Activated naive CD8-positive, alpha-beta T cell (primary cell): ENCODE results near the gene LMF1.

Experiments used
- H3K27ac Mint-ChIP-seq: one replicate; pipeline ENCODE4 v1.8.0; 2021; ENCODE audit warnings: mixed read lengths
- H3K27me3 Mint-ChIP-seq: one replicate; pipeline ENCODE4 v1.8.0; 2021; ENCODE audit warnings: mixed read lengths
- H3K36me3 Mint-ChIP-seq: one replicate; pipeline ENCODE4 v1.8.0; 2021; ENCODE audit warnings: mixed read lengths
- H3K4me1 Mint-ChIP-seq: one replicate; pipeline ENCODE4 v1.8.0; 2021; ENCODE audit warnings: low read depth, mixed read lengths
- H3K4me3 Mint-ChIP-seq: one replicate; pipeline ENCODE4 v1.8.0; 2021; ENCODE audit warnings: mild to moderate bottlenecking, mixed read lengths
- H3K9me3 Mint-ChIP-seq: one replicate; pipeline ENCODE4 v1.8.0; 2021; ENCODE audit warnings: low read depth, mixed read lengths

The LMF1 gene

DNA sequence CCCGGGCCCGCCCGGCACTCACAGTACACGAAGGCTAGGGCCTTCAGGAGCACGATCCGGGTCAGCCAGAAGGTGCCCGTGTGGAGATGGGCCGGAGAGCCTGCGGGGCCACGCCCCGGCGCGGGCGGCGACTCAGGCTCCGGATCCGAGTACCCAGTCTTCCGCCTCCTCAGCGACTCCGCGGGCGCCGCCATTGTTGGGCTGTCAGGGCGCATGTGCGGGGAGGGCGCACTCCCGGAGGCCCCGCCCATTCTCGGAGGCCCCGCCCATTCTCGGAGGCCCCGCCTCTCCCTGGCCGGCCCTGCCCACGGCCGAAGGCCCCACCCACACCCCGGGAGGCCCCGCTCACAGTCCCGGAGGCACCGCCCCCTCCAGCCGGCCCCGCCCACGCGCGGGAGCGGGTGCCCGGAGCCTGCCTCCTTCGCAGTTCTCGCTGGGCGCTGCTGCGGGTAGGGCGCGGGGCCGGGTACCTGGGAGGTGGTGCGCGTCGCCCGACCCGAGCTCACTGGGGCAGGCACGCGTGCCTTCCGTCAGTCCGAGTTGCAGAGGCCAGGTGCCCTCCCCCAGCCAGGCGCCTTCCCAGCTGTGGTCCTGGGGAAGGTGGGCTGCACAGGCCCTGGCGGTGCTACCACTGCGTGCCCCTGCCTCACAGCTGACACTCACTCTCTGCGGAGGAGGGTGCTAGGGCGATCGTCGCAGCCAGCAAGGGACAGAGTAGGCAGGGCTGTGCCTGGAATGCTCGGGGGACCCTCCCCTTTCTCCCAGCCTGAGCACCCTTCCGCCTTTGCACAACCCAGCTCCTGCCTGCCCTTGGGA, at the start of gene LMF1:
LMF1 (minus strand) TSS at position 219 of the 816 bp plus-strand sequence; CDS start at position 215, 4 bp downstream.
- Mint-ChIP-seq H3K27me3 (no peaks in the 10 kb centered on the region), H3K9me3 (no peaks in the 10 kb centered on the region), H3K4me1 (peaks cover 19% of the 10 kb centered on the region), H3K36me3 (peaks cover 2% of the 10 kb centered on the region), H3K4me3 (peak within 1 kb of the TSS; percentile 78), H3K27ac (peak within 1 kb of the TSS; percentile 50)

- Mint-ChIP-seq H3K27ac (no peak overlapping the region), H3K9me3 (no peaks in the 10 kb centered on the region), H3K27me3 (no peaks in the 10 kb centered on the region), H3K4me3 (no peak overlapping the region), H3K36me3 (no peaks in the 10 kb centered on the region), H3K4me1 (no peaks in the 10 kb centered on the region)
These were observed 49.3 kb upstream of the LMF1 start for GRCh38 chr16:1020091-1020399.

GRCh38 chr16:1019231-1020090, 48.7 kb upstream of the LMF1 start:
- H3K27me3 Mint-ChIP-seq, result no peaks in the 10 kb centered on the region
- H3K4me1 Mint-ChIP-seq, result no peaks in the 10 kb centered on the region
- no peaks in the 10 kb centered on the region for H3K9me3 Mint-ChIP-seq
- H3K27ac Mint-ChIP-seq, result no peak overlapping the region
- H3K36me3 Mint-ChIP-seq, result no peaks in the 10 kb centered on the region
- H3K4me3 Mint-ChIP-seq, result no peak overlapping the region

DNA sequence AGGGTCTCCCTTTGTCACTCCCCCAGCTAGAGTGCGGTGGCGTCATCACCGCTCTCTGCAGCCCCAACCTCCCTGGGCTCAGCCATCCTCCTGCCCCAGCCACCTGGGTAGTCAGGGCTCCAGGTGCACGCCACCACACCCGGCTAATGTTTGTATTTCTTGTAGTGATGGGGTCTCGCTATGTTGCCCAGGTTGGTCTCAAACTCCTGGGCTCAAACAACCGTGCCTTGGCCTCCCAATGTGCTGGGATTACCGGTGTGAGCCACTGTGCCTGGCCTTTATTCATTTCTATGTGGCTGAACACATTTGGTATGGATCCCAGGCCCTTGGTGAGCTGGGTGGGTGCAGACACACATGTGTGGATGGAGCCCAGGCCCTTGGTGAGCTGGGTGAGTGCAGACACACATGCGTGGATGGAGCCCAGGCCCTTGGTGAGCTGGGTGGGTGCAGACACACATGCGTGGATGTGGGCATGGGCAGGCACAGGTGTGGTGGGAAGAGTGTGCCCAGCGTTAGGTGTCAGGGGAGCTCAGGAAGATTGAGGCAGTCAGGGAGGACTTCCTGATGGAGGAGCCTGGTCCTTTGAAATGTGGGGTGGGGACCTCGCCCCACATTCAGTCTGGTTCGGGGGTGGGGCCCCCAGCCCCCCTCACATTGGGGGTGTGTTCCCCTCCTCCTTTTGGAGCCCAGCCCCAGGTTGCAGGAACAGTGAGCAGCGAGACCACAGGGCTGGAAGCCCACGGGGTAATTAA, 47.8 kb upstream of the LMF1 start:
- H3K9me3 Mint-ChIP-seq, result no peaks in the 10 kb centered on the region
- H3K4me1 Mint-ChIP-seq, result no peaks in the 10 kb centered on the region
- H3K36me3 Mint-ChIP-seq, result no peaks in the 10 kb centered on the region
- H3K4me3 Mint-ChIP-seq, result no peak overlapping the region
- H3K27ac Mint-ChIP-seq, result no peak overlapping the region
- H3K27me3 Mint-ChIP-seq, result no peaks in the 10 kb centered on the region

GRCh38 chr16:1014771-1015495, 44.1 kb upstream of the LMF1 start:
- Mint-ChIP-seq H3K27ac (no peak overlapping the region), H3K9me3 (no peaks in the 10 kb centered on the region), H3K4me3 (no peak overlapping the region), H3K36me3 (no peaks in the 10 kb centered on the region), H3K4me1 (no peaks in the 10 kb centered on the region), H3K27me3 (no peaks in the 10 kb centered on the region)

DNA sequence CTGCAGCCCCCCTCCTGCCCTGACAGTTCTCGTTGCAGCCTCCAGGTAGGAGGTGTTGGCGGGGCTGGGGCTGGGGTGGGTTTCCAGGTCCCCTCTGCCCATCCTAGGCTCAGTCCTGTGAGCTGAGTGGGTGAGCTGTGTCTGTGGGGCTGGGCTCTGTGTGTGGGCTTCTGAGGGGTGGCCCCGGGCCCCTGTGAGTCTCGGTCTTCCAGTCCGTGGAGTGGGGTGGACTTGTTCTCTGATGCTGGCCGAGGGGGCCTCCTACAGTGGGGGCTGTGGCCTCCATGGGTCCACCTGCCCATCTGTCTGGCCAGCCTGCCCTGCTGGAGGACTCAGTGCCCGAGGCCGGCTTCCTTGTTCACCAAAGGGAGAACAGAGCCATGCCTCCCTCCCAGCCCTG, 43.4 kb upstream of the LMF1 start:
- Mint-ChIP-seq H3K36me3 (no peaks in the 10 kb centered on the region), H3K4me1 (peaks cover 4% of the 10 kb centered on the region), H3K4me3 (no peak overlapping the region), H3K9me3 (no peaks in the 10 kb centered on the region), H3K27ac (no peak overlapping the region), H3K27me3 (no peaks in the 10 kb centered on the region)

DNA sequence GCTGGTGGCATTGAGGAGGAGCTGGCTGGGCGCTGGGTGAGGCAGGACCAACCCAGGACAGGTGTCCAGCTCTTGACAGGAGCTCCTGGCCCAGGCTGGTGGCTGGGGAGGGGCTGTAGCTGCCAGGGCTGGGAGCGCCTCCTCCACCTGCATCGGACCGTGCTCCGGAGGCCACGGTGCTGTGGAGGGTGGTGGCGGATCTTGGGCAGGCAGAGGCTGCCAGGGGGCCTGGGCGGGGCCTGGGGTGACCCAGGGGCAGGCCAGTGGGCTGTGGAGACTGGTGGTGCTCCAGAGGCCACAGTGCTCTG, 42.8 kb upstream of the LMF1 start:
- Mint-ChIP-seq H3K27me3 (no peaks in the 10 kb centered on the region), H3K4me3 (no peak overlapping the region), H3K9me3 (no peaks in the 10 kb centered on the region), H3K4me1 (peaks cover 7% of the 10 kb centered on the region), H3K27ac (no peak overlapping the region), H3K36me3 (no peaks in the 10 kb centered on the region)

- Mint-ChIP-seq H3K27me3 (no peaks in the 10 kb centered on the region), H3K4me3 (no peak overlapping the region), H3K36me3 (no peaks in the 10 kb centered on the region), H3K4me1 (peaks cover 7% of the 10 kb centered on the region), H3K27ac (no peak overlapping the region), H3K9me3 (no peaks in the 10 kb centered on the region)
These were observed 42.2 kb upstream of the LMF1 start for GRCh38 chr16:1012722-1013592.

GRCh38 chr16:1012135-1012534, 41.4 kb upstream of the LMF1 start:
- Mint-ChIP-seq H3K9me3 (no peaks in the 10 kb centered on the region), H3K27me3 (no peaks in the 10 kb centered on the region), H3K4me1 (peaks cover 7% of the 10 kb centered on the region), H3K36me3 (no peaks in the 10 kb centered on the region), H3K27ac (no peak overlapping the region), H3K4me3 (no peak overlapping the region)

DNA sequence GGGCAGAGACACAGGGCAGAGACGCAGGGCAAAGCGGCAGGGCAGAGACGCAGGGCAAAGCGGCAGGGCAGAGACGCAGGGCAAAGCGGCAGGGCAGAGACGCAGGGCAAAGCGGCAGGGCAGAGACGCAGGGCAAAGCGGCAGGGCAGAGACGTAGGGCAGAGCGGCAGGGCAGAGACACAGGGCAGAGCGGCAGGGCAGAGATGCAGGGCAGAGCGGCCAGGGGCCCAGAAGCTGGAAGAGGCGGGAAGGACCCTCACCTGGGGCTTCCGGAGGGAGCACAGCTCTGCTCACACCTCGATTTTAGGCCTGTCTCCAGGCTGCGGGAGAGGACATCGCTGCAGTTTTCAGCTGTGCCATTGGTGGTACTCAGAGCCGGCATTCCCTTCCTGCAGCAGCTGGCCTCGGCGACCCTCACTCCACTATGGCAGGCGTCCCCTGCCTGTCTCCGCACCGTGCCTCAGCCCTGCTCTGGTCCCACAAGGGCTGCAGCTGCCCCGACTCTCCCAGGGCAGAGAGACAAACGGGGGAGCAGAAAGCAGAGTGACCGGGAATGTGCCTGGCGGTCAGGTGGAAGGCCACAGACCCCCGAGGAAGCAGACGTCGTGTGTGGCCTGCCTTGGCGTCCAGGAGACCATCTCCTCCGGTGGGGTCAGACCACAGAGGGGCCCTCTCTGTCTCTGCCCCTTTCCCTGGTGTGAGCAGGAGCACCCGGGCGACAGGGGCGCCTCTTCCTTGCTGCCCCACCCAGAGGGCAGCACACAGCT, 40.7 kb upstream of the LMF1 start:
- H3K36me3 Mint-ChIP-seq, result no peaks in the 10 kb centered on the region
- no peaks in the 10 kb centered on the region for H3K9me3 Mint-ChIP-seq
- no peak overlapping the region for H3K27ac Mint-ChIP-seq
- no peaks in the 10 kb centered on the region for H3K27me3 Mint-ChIP-seq
- H3K4me1 Mint-ChIP-seq, result peaks cover 7% of the 10 kb centered on the region
- no peak overlapping the region for H3K4me3 Mint-ChIP-seq

- H3K4me3 Mint-ChIP-seq, result no peak overlapping the region
- no peaks in the 10 kb centered on the region for H3K9me3 Mint-ChIP-seq
- H3K36me3 Mint-ChIP-seq, result no peaks in the 10 kb centered on the region
- H3K27me3 Mint-ChIP-seq, result no peaks in the 10 kb centered on the region
- peaks cover 12% of the 10 kb centered on the region for H3K4me1 Mint-ChIP-seq
- no peak overlapping the region for H3K27ac Mint-ChIP-seq
These were observed 40.0 kb upstream of the LMF1 start for GRCh38 chr16:1010815-1011214.

DNA sequence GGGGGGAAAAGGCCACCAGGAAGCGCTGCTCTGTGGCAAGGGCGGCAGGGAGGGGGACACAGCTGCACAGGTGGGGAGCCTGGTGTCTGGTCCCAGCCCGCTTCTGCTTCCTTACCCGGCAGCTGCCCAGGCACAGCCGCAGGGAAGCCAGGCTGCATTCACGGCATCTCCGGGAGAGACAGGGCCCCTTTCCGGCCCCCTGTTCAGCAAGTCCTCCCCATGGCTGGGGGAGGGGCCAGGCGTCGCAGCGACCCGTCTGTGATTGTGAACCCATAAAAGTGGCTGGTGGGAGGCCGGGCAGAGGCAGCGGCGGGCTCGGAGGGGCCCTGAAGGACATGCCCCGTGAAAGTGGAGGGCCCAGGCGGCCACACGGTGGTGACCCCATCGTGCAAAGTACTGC, 39.5 kb upstream of the LMF1 start:
- Mint-ChIP-seq H3K36me3 (no peaks in the 10 kb centered on the region), H3K4me3 (no peak overlapping the region), H3K27me3 (no peaks in the 10 kb centered on the region), H3K4me1 (peaks cover 17% of the 10 kb centered on the region), H3K9me3 (no peaks in the 10 kb centered on the region), H3K27ac (no peak overlapping the region)

DNA sequence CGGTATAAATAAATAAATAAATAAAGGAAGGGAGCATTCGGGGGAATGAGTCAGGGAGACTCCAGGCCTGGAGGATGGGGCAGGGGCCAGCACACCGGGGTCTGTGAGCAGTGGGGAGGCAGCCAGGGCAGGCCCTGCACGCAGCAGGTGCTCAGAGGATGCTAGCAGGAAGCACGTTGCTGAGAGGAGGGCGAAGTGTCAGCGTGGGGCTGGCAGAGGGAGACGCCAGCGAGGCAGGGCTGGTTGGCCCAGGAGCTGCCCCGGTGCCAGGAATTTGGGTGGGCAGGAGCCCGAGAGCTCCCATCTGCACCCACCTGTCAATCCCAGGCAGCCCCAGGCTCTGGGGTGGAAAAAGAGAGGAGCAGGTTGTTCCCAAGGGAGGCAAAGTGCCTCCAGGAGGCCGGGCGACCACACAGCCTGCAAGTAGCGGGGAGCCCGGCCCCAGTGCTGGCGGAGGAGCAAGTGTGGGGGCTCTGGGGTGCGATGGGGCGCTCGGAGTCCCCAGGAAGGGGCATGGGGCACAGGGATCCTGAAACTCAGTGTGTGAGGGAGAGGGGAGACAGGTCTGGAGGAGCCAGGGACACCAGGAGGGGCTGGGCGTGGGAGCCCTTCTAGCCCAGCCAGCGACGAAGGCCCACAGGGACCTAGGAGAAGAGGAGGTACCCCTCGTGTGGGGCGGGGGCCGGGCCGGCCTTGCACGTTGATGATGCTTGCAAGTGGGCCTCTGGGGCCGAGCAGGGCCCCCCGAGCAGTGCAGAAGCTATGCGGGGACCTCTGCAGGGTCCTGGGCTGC, 38.8 kb upstream of the LMF1 start:
- no peak overlapping the region for H3K27ac Mint-ChIP-seq
- H3K4me1 Mint-ChIP-seq, result peaks cover 19% of the 10 kb centered on the region

More for the DNA sequence above, 38.8 kb upstream of the LMF1 start:
- no peaks in the 10 kb centered on the region for H3K36me3 Mint-ChIP-seq
- no peaks in the 10 kb centered on the region for H3K9me3 Mint-ChIP-seq
- no peaks in the 10 kb centered on the region for H3K27me3 Mint-ChIP-seq
- no peak overlapping the region for H3K4me3 Mint-ChIP-seq
